ENCODE measurements around the gene FOXF1. TPM values are rescaled to one million over a fixed set of nuclear protein-coding genes. Genes with fewer than 3 reads are reported as not detected.

The FOXF1 gene
- total RNA-seq, result not detected

- peak; percentile 33 for DNase-seq
- no peak for ATAC-seq
- Mint-ChIP-seq H3K4me3 (peak within 1 kb of the TSS; percentile 49), H3K4me1 (ENCODE audit: low read depth) (peaks cover 31% of the 10 kb centered on the region), H3K36me3 (ENCODE audit: low read depth) (no peaks in the 10 kb centered on the region), H3K27ac (no peak within 1 kb of the TSS), H3K27me3 (peaks cover 63% of the 10 kb centered on the region), H3K9me3 (no peaks in the 10 kb centered on the region)
- TF ChIP-seq CTCF (IDR thresholded peaks at IDR 0.05), result no peak
- intact Hi-C loops (cut with micrococcal nuclease), result no loop called here
- ChIA-PET POLR2A (no interaction called here), CTCF (interaction anchor here (1.2 kb wide), 1 partner anchor 8 kb away, joined by 3 read pairs; no protein-coding TSS in a partner anchor)
Measured at GRCh38 chr16:86510465-86511261, at the start of gene FOXF1. Gene FOXF1 (plus strand): TSS chr16:86510527. CDS start chr16:86510570, 43 bp downstream.

- no peak for DNase-seq
- POLR2A ChIA-PET, result no interaction called here
- Mint-ChIP-seq H3K27ac (no peak overlapping the region), H3K4me1 (ENCODE audit: low read depth) (no peaks in the 10 kb centered on the region), H3K27me3 (peaks cover 17% of the 10 kb centered on the region), H3K4me3 (no peak overlapping the region), H3K9me3 (peaks cover 15% of the 10 kb centered on the region), H3K36me3 (ENCODE audit: low read depth) (no peaks in the 10 kb centered on the region)
- no peak for TF ChIP-seq CTCF (IDR thresholded peaks at IDR 0.05)
- intact Hi-C loops (cut with micrococcal nuclease), result no loop called here
- CTCF ChIA-PET, result no interaction called here
- no peak for ATAC-seq
Measured at GRCh38 chr16:86461037-86461436, 49.3 kb upstream of the FOXF1 start.

- H3K27me3 Mint-ChIP-seq, result peaks cover 16% of the 10 kb centered on the region
Measured at GRCh38 chr16:86462334-86463084, 47.8 kb upstream of the FOXF1 start.

GRCh38 chr16:86464044-86464443 is 46.3 kb upstream of the FOXF1 start:
- CTCF ChIA-PET, result no interaction called here
- Mint-ChIP-seq H3K27me3 (peaks cover 5% of the 10 kb centered on the region), H3K27ac (no peak overlapping the region), H3K4me1 (ENCODE audit: low read depth) (no peaks in the 10 kb centered on the region), H3K4me3 (no peak overlapping the region), H3K9me3 (peaks cover 15% of the 10 kb centered on the region), H3K36me3 (ENCODE audit: low read depth) (no peaks in the 10 kb centered on the region)
- ATAC-seq (no peak), DNase-seq (no peak)
- intact Hi-C loops (cut with micrococcal nuclease), result no loop called here
- POLR2A ChIA-PET, result no interaction called here
- no peak for TF ChIP-seq CTCF (IDR thresholded peaks at IDR 0.05)

More at GRCh38 chr16:86462334-86463084, 47.8 kb upstream of the FOXF1 start:
- Mint-ChIP-seq H3K27ac (no peak overlapping the region), H3K4me1 (ENCODE audit: low read depth) (no peaks in the 10 kb centered on the region), H3K9me3 (peaks cover 15% of the 10 kb centered on the region), H3K4me3 (no peak overlapping the region), H3K36me3 (ENCODE audit: low read depth) (no peaks in the 10 kb centered on the region)
- no peak for DNase-seq
- no peak for TF ChIP-seq CTCF (IDR thresholded peaks at IDR 0.05)
- CTCF ChIA-PET, result no interaction called here
- intact Hi-C loops (cut with micrococcal nuclease), result no loop called here
- POLR2A ChIA-PET, result no interaction called here
- no peak for ATAC-seq

GRCh38 chr16:86465434-86465833 is 44.9 kb upstream of the FOXF1 start:
- Mint-ChIP-seq H3K4me1 (ENCODE audit: low read depth) (no peaks in the 10 kb centered on the region), H3K27ac (no peak overlapping the region), H3K27me3 (peaks cover 2% of the 10 kb centered on the region), H3K9me3 (peaks cover 15% of the 10 kb centered on the region), H3K4me3 (no peak overlapping the region), H3K36me3 (ENCODE audit: low read depth) (no peaks in the 10 kb centered on the region)
- TF ChIP-seq CTCF (IDR thresholded peaks at IDR 0.05), result no peak
- intact Hi-C loops (cut with micrococcal nuclease), result no loop called here
- ATAC-seq (no peak), DNase-seq (no peak)
- CTCF ChIA-PET, result no interaction called here
- POLR2A ChIA-PET, result no interaction called here
